Activated CD8-positive, alpha-beta memory T cell treated with anti-CD3 and anti-CD28 coated beads, Interleukin-2, amount 50 U/mL, for 48 hours (primary cell): Measurements from ENCODE around the gene ADRA1B.
A peak's percentile ranks its signal among the peaks of the same experiment; 100 is the strongest.
"Not testable (repeated sequence)": the region's sequence is repeated elsewhere in the genome, so short reads cannot be mapped to it uniquely, and the experiment has no call there.

Source experiments
- DNase-seq: peaks from one replicate; pipeline ENCODE4 v3.0.0-alpha.2; 2020

Gene ADRA1B

GRCh38 chr5:159971931-159972461, 55.7 kb downstream of the ADRA1B start:
- no peak for DNase-seq

- no peak for DNase-seq
Measured at GRCh38 chr5:159972538-159973362, 56.5 kb downstream of the ADRA1B start.

GRCh38 chr5:159975462-159976019, 59.3 kb downstream of the ADRA1B start:
- DNase-seq, result peak; percentile 18

GRCh38 chr5:159976921-159977320, 60.6 kb downstream of the ADRA1B start:
- DNase-seq, result no peak

- DNase-seq, result no peak
Measured at GRCh38 chr5:159978358-159978757, 62.1 kb downstream of the ADRA1B start.

- no peak for DNase-seq
Measured at GRCh38 chr5:159982421-159983173, 66.3 kb downstream of the ADRA1B start.

GRCh38 chr5:159987031-159987674, 70.9 kb downstream of the ADRA1B start:
- DNase-seq, result peak; percentile 86

- DNase-seq, result no peak
Measured at GRCh38 chr5:159990506-159990905, 74.2 kb downstream of the ADRA1B start.

- DNase-seq, result no peak
Measured at GRCh38 chr5:159992566-159992965, 76.3 kb downstream of the ADRA1B start.

- no peak for DNase-seq
Measured at GRCh38 chr5:159993194-159993593, 76.9 kb downstream of the ADRA1B start.

- no peak for DNase-seq
Measured at GRCh38 chr5:159995907-159996306, 79.6 kb downstream of the ADRA1B start.

- DNase-seq, result no peak
Measured at GRCh38 chr5:160001457-160001856, 85.2 kb downstream of the ADRA1B start.

GRCh38 chr5:160007514-160007913, 91.2 kb downstream of the ADRA1B start:
- DNase-seq, result no peak

- not testable (repeated sequence) for DNase-seq
Measured at GRCh38 chr5:160008529-160008876, 92.2 kb downstream of the ADRA1B start.

- DNase-seq, result peak; percentile 90
Measured at GRCh38 chr5:160008877-160009590, 92.8 kb downstream of the ADRA1B start, which contains the start of gene TTC1. Gene TTC1, plus strand, starts transcription at chr5:160009139. Its CDS starts 1,390 bp downstream, at chr5:160010529.

GRCh38 chr5:160009591-160009989, 93.3 kb downstream of the ADRA1B start:
- DNase-seq, result no peak

GRCh38 chr5:160011471-160011870, 95.2 kb downstream of the ADRA1B start:
- DNase-seq, result no peak

GRCh38 chr5:160014197-160014596, 97.9 kb downstream of the ADRA1B start:
- not testable (repeated sequence) for DNase-seq

- DNase-seq, result no peak
Measured at GRCh38 chr5:160018945-160019625, 102.8 kb downstream of the ADRA1B start.

GRCh38 chr5:160020266-160020770, 104.0 kb downstream of the ADRA1B start:
- no peak for DNase-seq

- DNase-seq, result no peak
Measured at GRCh38 chr5:160020964-160021363, 104.7 kb downstream of the ADRA1B start.
